HG02571 (cell line): Measurements from ENCODE around the gene GPR17.

Experiments used
- ATAC-seq: cut with Tn5 transposase; IDR thresholded peaks from one replicate; pipeline ENCODE4 v1.9.1; 2021; ENCODE audit warnings: mild to moderate bottlenecking, moderate library complexity; ENCODE audit not compliant: unreplicated experiment

The GPR17 gene

GRCh38 chr2:127665267-127665893, 19.4 kb downstream of the GPR17 start:
- ATAC-seq = no peak

DNA sequence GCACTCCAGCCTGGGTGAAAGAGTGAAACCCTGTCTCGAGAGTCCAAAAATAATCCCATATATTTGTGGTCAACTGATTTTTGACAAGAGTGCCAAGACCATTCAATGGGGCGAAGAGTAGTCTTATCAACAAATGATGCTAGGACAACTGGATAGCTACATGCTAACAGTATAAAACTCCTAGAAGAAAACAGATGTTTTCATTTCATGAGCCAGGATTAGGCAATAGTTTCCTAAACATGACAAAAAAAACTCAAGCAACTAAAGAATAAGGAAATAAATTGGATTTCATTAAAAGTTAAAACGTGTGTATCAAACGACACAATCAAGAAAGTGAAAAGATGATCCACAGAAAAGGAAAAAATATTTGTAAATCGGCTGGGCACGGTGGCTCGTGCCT, 23.1 kb downstream of the GPR17 start:
- no peak for ATAC-seq

DNA sequence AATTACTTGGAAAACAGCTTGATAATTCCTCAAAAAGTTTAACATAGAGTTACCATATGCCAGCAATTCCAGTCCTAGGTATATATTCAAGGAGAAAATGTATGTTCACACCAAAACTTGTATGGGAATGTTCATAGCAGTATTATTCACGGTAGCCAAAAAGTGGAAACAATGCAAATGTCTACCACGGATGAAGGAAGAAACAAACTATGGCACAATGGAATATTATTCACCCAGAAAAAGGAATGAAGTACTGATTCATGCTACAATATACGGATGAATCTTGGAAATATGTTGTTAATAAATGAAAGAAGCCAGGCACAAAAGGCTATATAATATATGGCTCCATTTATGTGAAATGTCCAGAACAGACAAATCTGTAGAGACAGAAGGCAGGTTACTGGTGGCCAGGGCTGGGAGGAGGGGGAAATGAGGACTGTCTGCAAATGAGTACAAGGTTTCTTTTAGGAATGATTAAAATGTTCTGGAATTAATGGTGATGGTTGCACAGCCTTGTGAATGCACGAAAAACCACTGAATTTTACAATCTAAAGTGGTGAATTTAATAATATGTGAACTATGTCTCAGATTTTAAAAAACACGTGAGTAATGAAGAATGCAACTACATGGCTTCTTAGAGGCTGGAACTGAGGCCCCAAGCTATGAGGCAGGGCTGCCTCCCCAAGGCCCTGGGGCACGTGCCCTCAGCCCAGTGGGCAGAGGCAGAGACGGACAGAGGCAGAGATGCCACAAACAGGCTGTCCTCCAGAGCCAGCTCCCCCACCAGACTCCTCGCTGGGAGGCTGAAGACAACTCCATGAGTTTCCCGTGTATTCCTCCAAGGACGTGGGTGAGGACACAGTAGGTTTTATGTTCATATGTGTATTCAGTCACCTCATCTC, 24.4 kb downstream of the GPR17 start:
- ATAC-seq = no peak

- ATAC-seq = no peak
Measured at GRCh38 chr2:127670957-127671290, 25.0 kb downstream of the GPR17 start.

- no peak for ATAC-seq
Measured at GRCh38 chr2:127671557-127672302, 25.8 kb downstream of the GPR17 start.

- no peak for ATAC-seq
Measured at GRCh38 chr2:127672341-127673224, 26.6 kb downstream of the GPR17 start.

DNA sequence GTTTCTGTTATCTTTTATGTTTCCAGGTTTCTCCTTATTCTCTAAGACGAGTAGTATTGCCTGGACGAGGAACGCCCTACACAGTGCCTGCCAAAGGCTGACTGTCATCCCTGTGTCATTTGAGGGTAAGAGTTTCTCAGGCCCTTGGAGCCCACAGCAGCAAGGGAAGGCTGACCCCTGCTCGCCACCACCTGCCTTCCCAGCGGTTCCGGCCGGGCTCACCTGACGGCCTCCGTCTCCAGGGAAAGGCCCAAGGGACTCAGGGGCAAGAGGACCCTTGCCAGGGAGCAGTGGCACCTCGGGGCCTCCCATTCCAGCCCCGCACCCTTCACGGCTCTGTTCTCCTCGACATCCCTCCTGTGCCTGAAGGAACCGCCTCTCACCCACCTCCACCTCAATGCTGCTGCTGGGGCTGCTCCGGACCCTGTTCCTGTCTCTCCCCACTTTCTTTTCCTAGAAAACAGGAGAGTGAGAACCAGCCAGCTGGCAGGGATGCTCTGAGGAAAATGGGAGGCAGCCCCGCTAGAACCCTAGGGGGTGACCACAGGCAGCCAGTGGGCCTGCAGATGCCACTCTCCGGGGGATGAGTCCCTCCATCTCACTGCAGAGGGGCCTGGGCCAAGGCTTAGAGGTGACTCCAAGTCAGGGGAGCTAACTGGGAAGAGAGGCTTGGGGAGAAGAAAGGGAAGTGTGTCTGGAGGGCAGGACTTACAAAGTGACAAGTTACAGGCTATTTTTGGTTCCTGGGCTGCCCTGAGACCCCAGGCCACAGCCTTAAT, 27.5 kb downstream of the GPR17 start:
- ATAC-seq = no peak

DNA sequence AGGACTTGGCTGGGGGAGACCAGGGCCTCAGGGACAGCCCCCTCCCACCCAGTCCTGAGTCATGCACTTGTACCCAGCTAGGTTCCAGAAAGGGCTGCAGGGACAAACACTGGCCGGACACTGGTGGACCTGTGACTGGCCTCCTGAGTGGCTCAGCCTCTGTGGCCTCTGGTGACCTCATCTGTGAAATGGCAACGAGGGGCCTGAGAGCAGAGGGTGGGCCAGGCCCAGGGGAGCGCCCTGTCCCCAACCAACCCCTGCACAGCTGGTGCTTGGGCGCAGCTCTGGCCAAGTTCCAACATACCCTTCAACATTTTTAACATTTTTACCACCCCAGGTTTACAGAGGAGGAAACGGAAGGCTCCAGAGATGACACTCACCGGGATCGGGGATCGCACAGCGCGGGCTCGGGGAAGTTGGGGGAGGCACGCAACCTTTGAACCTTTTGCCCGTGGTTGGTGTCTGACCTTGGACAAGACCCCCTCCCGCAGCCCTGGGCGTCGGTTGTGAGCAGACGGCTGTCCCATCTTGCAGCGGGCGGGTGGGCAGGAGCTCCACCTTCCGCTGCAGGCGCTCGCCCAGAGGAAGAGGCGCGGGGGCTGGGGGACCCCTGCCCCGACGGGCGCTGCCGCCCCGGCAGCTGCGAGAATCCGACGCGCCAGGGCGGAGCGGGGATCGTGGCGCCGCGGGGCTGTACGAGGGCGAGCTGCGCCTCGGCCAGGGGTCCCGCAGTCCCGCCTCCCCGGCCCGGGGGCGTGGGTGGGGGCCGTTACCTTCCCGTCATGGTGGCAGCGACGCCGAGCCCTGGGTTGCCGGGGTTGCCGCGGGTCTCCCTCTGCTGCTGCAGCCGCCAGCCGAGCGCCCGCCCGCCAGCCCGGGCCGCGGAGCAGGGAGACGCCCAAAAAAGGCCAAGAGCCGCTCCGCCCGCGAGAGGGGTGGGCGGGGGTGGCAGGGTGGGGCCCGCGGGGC, 28.6 kb downstream of the GPR17 start:
- ATAC-seq = no peak

- ATAC-seq = no peak
Measured at GRCh38 chr2:127675331-127676261, 29.6 kb downstream of the GPR17 start, which contains the start of gene LIMS2. Gene LIMS2, minus strand, starts transcription at chr2:127675530. Its CDS starts 506 bp downstream, at chr2:127675024.

DNA sequence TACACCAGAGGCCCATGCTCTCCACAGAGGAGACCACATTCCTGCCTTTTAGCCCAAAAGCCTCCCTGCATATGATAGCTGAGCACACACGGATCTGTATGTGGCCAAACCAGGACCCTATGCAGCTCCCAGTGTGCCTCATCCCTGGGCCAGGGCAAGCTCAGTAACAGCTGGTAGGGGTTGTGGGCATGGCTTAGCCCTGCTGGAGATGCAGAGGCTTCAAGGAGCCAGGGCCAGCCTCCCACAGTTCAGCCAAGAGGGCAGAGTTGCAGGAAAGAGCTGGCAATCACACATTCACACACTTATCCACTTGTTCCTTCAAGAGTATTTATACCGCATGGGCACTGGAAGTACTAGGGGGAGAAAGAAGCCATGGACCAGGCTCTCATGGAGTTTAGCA, 31.0 kb downstream of the GPR17 start:
- ATAC-seq = no peak

DNA sequence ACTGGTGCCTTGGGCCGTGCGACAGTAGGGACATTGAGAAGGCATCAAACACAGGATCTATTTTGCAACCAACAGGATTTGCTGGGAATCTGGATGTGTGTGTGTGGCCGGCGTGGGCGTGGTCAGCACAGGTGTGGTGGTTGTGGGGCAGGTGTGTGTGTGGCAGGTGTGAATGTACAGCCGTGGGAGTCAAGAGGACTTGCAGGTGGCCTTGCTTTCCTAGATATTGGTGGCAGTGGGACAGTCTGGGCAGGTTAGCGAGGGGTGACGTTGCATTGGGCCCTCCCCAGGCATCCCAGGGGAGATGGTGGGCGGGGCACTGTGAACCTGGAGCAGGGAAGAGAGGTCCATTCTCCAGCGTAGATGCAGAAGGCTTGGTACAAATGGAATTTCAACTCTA, 32.6 kb downstream of the GPR17 start:
- ATAC-seq = no peak

DNA sequence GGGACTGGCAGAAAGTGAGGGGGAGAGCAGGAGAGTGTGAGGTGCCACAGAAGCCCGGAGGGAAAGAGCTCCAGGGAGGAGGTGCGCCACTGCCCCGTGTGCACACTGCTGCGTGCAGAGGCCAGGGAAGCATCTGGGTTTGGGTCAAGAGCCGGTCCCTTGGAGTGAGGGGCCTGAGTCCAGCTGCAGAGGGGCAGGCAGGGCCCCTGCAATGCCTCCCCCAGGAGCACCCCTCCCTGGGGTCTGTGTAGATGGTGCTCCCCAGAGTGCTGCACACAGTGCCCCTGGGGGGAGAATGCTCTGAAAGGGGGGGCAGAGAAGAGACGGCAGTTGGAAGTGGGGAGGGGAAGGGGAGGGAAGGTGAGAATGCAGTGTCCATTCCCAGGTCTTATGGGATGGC, 33.0 kb downstream of the GPR17 start:
- no peak for ATAC-seq

DNA sequence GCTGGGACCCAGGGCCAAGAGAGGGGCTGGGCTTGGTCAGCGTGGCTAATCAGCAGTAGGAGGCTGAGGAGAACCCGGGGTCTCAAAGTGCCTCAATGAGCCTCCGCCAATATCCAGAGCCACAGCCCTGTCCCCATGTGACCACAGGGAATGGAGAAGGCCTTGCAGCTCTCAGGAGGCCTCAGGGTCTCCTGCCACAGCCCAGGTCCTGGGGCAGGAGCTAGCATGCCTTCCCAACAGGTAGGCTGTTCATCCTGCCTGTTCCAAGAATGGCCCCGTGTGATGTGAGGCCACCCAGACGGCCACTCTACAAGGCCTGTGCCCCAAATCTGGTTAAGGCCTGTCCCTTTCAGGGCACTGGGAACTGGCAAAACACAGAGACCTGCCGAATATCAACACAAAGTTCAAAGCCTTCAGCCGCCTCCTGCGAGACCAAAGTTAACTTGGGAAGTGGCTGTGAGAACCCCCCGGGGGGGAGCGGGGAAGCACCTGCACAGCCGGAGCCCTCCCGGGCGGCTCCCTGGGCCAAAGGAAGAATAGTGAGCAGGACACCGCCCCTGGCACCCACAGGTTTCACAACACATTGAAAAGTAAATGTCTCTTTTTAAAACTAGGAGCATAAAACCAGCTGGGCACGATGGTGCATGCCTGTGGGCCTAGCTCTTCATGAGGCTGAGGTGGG, 33.9 kb downstream of the GPR17 start:
- ATAC-seq = no peak

DNA sequence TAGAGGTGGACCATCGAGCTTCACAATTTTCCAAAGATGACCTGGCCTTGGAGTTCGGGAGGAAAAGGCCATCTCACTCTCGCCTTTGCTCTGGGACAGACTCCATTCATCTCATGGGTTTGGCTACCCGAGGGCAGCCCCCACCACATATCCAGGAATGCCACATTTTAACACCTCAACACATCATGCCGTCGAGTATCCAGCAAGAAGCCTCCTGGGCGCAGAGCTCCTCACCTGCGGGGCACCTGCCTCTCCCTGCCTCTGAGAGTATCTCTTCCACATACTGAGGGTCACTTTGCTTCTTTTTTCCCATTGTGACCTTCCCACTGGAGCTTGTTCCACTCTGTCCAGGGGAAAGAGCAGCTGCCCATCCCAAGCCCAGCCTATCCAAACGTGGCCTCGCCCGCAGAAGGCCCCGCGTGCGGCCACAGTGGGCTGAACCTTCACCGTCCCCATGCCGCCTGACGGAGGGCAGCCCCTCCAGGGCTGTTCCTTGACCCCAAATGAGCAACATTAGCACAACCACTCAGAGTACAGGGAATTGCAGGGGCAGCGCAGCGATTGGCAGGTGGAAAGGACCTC, 34.8 kb downstream of the GPR17 start:
- ATAC-seq = no peak

GRCh38 chr2:127681288-127681804, 35.4 kb downstream of the GPR17 start:
- no peak for ATAC-seq
